ENCODE data around the gene PLXNA4.

Gene PLXNA4

GRCh38 chr7:132488634-132489302, 87.5 kb downstream of the PLXNA4 start:
- no peak overlapping the region for H2AFZ ChIP-seq (ENCODE audit: low read depth, low read length)
- H3K27me3 ChIP-seq (ENCODE audit: control insufficient read depth in 1 of 2, insufficient read depth in 1 of 2, low read length in 2 of 2), result peaks cover 0 to 7% of the 10 kb centered on the region in 2 experiments
- H2BK5ac ChIP-seq (ENCODE audit: low read depth, low read length, poor library complexity, severe bottlenecking), result no peak overlapping the region
- H3K4me2 ChIP-seq (ENCODE audit: low read length, poor library complexity, severe bottlenecking), result no peak overlapping the region
- H2AK5ac ChIP-seq (ENCODE audit: low read length, severe bottlenecking), result no peak overlapping the region
- no peak overlapping the region for H2BK12ac ChIP-seq (ENCODE audit: low read length in 2 of 2)
- no peak overlapping the region for H4K8ac ChIP-seq (ENCODE audit: low read length)
- peaks cover 3% of the 10 kb centered on the region for H3K4me1 ChIP-seq (ENCODE audit: control insufficient read depth, insufficient read depth, low read depth, low read length)
- no peaks in the 10 kb centered on the region for H3K79me1 ChIP-seq (replicated peaks; ENCODE audit: low read length, poor library complexity, severe bottlenecking)
- H4K91ac ChIP-seq (ENCODE audit: low read length), result no peak overlapping the region
- H3K14ac ChIP-seq (ENCODE audit: low read length in 2 of 2), result no peak overlapping the region
- 77% methylated on average over 6 of the region's 6 CpGs for WGBS
- H3K9me3 ChIP-seq (ENCODE audit: control insufficient read depth, low read length), result no peaks in the 10 kb centered on the region
- H3K4ac ChIP-seq (ENCODE audit: low read depth in 1 of 2, low read length in 2 of 2), result no peak overlapping the region
- no peak overlapping the region for H3K4me3 ChIP-seq (ENCODE audit: insufficient read depth in 1 of 2, low read depth in 1 of 2, low read length in 2 of 2)
- H3K9ac ChIP-seq (ENCODE audit: low read length), result no peak overlapping the region
- no peak overlapping the region for H3K27ac ChIP-seq (ENCODE audit: low read length, poor library complexity, severe bottlenecking)
- no peak for DNase-seq
- no peak overlapping the region for H3K18ac ChIP-seq (ENCODE audit: low read depth in 1 of 2, low read length in 2 of 2)
- peaks cover 0 to 6% of the 10 kb centered on the region in 2 experiments for H3K36me3 ChIP-seq (ENCODE audit: control insufficient read depth in 1 of 2, insufficient read depth in 2 of 2, low read depth in 1 of 2, low read length in 2 of 2)
- no peak overlapping the region for H3K23ac ChIP-seq (ENCODE audit: low read length in 2 of 2)
- H2BK120ac ChIP-seq (ENCODE audit: low read depth, low read length), result no peak overlapping the region
- no peak overlapping the region for H2BK15ac ChIP-seq (ENCODE audit: low read depth, poor library complexity, severe bottlenecking)

DNA sequence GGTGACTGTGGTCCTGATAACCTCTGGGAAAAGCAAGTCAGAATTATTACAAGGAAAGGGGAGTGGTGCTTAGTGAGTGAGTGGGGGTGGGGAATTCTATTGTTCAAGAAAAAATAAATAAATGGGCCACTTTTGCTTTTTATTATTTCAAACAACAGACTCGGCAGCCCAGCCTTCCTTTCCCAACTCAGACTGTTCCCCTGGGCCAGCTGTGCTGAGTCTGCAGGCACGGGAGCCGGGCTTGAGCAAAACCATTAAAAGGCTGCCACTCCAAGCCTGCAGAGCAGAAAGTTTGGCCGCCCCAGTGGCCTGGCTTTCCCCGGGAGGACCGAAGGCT, 90.0 kb downstream of the PLXNA4 start:
- Histone ChIP-seq H3K79me1 (replicated peaks; ENCODE audit: low read length, poor library complexity, severe bottlenecking) (no peaks in the 10 kb centered on the region), H3K4me1 (ENCODE audit: control insufficient read depth, insufficient read depth, low read depth, low read length) (peaks cover 1% of the 10 kb centered on the region), H3K9ac (ENCODE audit: low read length) (peak overlapping the region; percentile 13), H2BK15ac (ENCODE audit: low read depth, poor library complexity, severe bottlenecking) (no peak overlapping the region), H4K91ac (ENCODE audit: low read length) (no peak overlapping the region), H3K27me3 (ENCODE audit: control insufficient read depth in 1 of 2, insufficient read depth in 1 of 2, low read length in 2 of 2) (peaks cover 0 to 7% of the 10 kb centered on the region in 2 experiments), H3K18ac (ENCODE audit: low read depth in 1 of 2, low read length in 2 of 2) (no peak overlapping the region), H3K27ac (ENCODE audit: low read length, poor library complexity, severe bottlenecking) (no peak overlapping the region), H3K4me2 (ENCODE audit: low read length, poor library complexity, severe bottlenecking) (no peak overlapping the region), H3K9me3 (ENCODE audit: control insufficient read depth, low read length) (no peaks in the 10 kb centered on the region), H2BK5ac (ENCODE audit: low read depth, low read length, poor library complexity, severe bottlenecking) (no peak overlapping the region), H3K36me3 (ENCODE audit: control insufficient read depth in 1 of 2, insufficient read depth in 2 of 2, low read depth in 1 of 2, low read length in 2 of 2) (peaks cover 0 to 6% of the 10 kb centered on the region in 2 experiments), H2AFZ (ENCODE audit: low read depth, low read length) (no peak overlapping the region), H2BK120ac (ENCODE audit: low read depth, low read length) (no peak overlapping the region), H3K4ac (ENCODE audit: low read depth in 1 of 2, low read length in 2 of 2) (no peak overlapping the region), H4K8ac (ENCODE audit: low read length) (no peak overlapping the region), H2AK5ac (ENCODE audit: low read length, severe bottlenecking) (no peak overlapping the region), H3K14ac (ENCODE audit: low read length in 2 of 2) (no peak overlapping the region), H3K23ac (ENCODE audit: low read length in 2 of 2) (no peak overlapping the region), H3K4me3 (ENCODE audit: insufficient read depth in 1 of 2, low read depth in 1 of 2, low read length in 2 of 2) (peak overlapping the region in 1 of 2 experiments; percentile 32), H2BK12ac (ENCODE audit: low read length in 2 of 2) (no peak overlapping the region)
- DNase-seq, result no peak
- WGBS, result 40% methylated on average over 6 of the region's 6 CpGs

GRCh38 chr7:132485600-132486273, 90.5 kb downstream of the PLXNA4 start:
- Histone ChIP-seq H3K9ac (ENCODE audit: low read length) (no peak overlapping the region), H3K9me3 (ENCODE audit: control insufficient read depth, low read length) (no peaks in the 10 kb centered on the region), H3K27me3 (ENCODE audit: control insufficient read depth in 1 of 2, insufficient read depth in 1 of 2, low read length in 2 of 2) (peaks cover 0 to 7% of the 10 kb centered on the region in 2 experiments), H3K4me2 (ENCODE audit: low read length, poor library complexity, severe bottlenecking) (no peak overlapping the region), H2BK5ac (ENCODE audit: low read depth, low read length, poor library complexity, severe bottlenecking) (no peak overlapping the region), H4K91ac (ENCODE audit: low read length) (no peak overlapping the region), H2AK5ac (ENCODE audit: low read length, severe bottlenecking) (no peak overlapping the region), H2BK120ac (ENCODE audit: low read depth, low read length) (no peak overlapping the region), H4K8ac (ENCODE audit: low read length) (no peak overlapping the region), H2AFZ (ENCODE audit: low read depth, low read length) (no peak overlapping the region), H3K4me3 (ENCODE audit: insufficient read depth in 1 of 2, low read depth in 1 of 2, low read length in 2 of 2) (peak overlapping the region in 1 of 2 experiments; percentile 32), H2BK15ac (ENCODE audit: low read depth, poor library complexity, severe bottlenecking) (no peak overlapping the region), H3K4me1 (ENCODE audit: control insufficient read depth, insufficient read depth, low read depth, low read length) (peaks cover 1% of the 10 kb centered on the region), H3K4ac (ENCODE audit: low read depth in 1 of 2, low read length in 2 of 2) (no peak overlapping the region), H3K23ac (ENCODE audit: low read length in 2 of 2) (no peak overlapping the region), H3K36me3 (ENCODE audit: control insufficient read depth in 1 of 2, insufficient read depth in 2 of 2, low read depth in 1 of 2, low read length in 2 of 2) (peaks cover 0 to 6% of the 10 kb centered on the region in 2 experiments), H3K27ac (ENCODE audit: low read length, poor library complexity, severe bottlenecking) (no peak overlapping the region), H3K18ac (ENCODE audit: low read depth in 1 of 2, low read length in 2 of 2) (no peak overlapping the region), H3K14ac (ENCODE audit: low read length in 2 of 2) (no peak overlapping the region), H3K79me1 (replicated peaks; ENCODE audit: low read length, poor library complexity, severe bottlenecking) (no peaks in the 10 kb centered on the region), H2BK12ac (ENCODE audit: low read length in 2 of 2) (no peak overlapping the region)
- DNase-seq, result no peak
- 81% methylated on average over 9 of the region's 9 CpGs for WGBS

GRCh38 chr7:132485136-132485535, 91.1 kb downstream of the PLXNA4 start:
- Histone ChIP-seq H3K27ac (ENCODE audit: low read length, poor library complexity, severe bottlenecking) (no peak overlapping the region), H2BK120ac (ENCODE audit: low read depth, low read length) (no peak overlapping the region), H3K4me1 (ENCODE audit: control insufficient read depth, insufficient read depth, low read depth, low read length) (peaks cover 1% of the 10 kb centered on the region), H4K91ac (ENCODE audit: low read length) (no peak overlapping the region), H3K4me3 (ENCODE audit: insufficient read depth in 1 of 2, low read depth in 1 of 2, low read length in 2 of 2) (no peak overlapping the region), H2BK5ac (ENCODE audit: low read depth, low read length, poor library complexity, severe bottlenecking) (no peak overlapping the region), H2AFZ (ENCODE audit: low read depth, low read length) (no peak overlapping the region), H4K8ac (ENCODE audit: low read length) (no peak overlapping the region), H3K27me3 (ENCODE audit: control insufficient read depth in 1 of 2, insufficient read depth in 1 of 2, low read length in 2 of 2) (peaks cover 0 to 7% of the 10 kb centered on the region in 2 experiments), H3K4ac (ENCODE audit: low read depth in 1 of 2, low read length in 2 of 2) (no peak overlapping the region), H3K4me2 (ENCODE audit: low read length, poor library complexity, severe bottlenecking) (no peak overlapping the region), H3K79me1 (replicated peaks; ENCODE audit: low read length, poor library complexity, severe bottlenecking) (no peaks in the 10 kb centered on the region), H2AK5ac (ENCODE audit: low read length, severe bottlenecking) (no peak overlapping the region), H3K23ac (ENCODE audit: low read length in 2 of 2) (no peak overlapping the region), H3K18ac (ENCODE audit: low read depth in 1 of 2, low read length in 2 of 2) (no peak overlapping the region), H2BK15ac (ENCODE audit: low read depth, poor library complexity, severe bottlenecking) (no peak overlapping the region), H3K14ac (ENCODE audit: low read length in 2 of 2) (no peak overlapping the region), H2BK12ac (ENCODE audit: low read length in 2 of 2) (no peak overlapping the region), H3K9ac (ENCODE audit: low read length) (no peak overlapping the region), H3K36me3 (ENCODE audit: control insufficient read depth in 1 of 2, insufficient read depth in 2 of 2, low read depth in 1 of 2, low read length in 2 of 2) (peaks cover 0 to 6% of the 10 kb centered on the region in 2 experiments), H3K9me3 (ENCODE audit: control insufficient read depth, low read length) (no peaks in the 10 kb centered on the region)
- 81% methylated on average over 4 of the region's 6 CpGs for WGBS
- DNase-seq, result no peak
